ENCODE data around the gene ADAMTS5.

Gene ADAMTS5

DNA sequence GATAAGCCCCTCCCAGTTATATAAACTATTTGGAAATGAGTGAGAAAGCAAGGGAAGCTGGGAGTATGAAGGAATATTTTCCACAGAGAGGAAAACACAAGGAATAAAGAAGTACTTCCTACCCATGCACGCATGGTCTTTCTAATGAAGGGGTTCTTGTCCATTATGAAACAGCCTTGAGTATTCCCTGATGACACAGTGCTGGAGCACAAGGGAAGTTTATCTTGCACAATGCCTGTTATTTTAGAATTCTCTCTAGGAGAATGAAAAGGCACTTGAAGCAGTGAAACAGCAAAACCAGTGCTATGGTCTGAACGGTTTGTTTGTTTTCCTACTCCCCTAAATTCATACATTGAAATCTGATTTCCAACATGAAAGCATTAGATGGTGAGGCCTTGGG, 83.1 kb downstream of the ADAMTS5 start:
- DNase-seq = no peak

DNA sequence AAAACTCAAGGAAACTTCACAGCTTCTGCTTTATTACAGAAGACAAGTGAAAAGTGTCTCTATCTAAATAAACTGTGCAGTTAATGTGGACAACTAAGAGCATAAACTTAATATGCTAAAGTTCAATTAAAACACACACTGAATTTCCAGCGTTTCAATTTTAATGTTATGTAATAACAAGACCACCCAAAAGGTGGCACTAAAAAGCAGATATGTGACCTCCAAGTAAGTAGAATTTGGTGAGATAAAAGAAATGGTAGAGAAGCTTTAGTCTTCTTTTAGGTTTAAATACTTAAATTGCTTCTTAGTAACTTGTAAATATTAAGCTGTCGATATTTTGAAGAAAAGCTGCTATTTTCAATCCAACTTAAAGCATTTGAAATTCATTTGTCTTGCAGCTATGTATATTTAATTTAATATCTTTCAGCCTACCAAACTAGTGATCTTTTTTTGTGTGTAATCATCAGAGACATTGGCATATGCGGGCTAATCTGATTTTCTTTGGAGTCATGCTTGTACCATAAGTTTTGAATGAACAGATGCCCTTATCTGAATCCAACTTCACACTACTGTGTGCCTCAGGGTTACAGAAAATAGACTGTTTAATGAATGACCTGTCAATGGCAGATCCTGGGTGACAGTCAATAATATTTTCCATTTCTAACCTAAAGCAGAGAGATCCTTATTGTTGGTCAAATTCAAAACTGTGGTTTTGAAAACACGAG, 85.2 kb downstream of the ADAMTS5 start:
- DNase-seq = no peak

DNA sequence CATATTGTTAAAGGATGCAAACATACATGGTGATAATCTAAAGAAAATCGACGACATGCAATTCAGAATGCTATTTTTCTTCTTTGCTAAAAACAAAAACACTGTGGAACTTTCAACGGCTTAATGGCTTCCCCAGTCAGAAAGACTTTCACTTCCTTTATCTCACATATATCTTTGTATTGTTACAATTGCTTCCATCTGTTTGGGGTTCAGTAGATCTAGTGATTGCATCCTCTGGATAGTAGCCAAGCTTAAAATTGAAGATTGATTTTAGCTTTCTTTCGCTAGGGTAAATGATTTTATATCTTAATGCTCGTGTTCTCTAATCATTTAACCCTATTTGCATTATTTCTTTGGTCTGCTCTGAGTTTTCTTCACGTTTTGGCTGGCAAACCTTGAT, 89.9 kb downstream of the ADAMTS5 start:
- DNase-seq = no peak

DNA sequence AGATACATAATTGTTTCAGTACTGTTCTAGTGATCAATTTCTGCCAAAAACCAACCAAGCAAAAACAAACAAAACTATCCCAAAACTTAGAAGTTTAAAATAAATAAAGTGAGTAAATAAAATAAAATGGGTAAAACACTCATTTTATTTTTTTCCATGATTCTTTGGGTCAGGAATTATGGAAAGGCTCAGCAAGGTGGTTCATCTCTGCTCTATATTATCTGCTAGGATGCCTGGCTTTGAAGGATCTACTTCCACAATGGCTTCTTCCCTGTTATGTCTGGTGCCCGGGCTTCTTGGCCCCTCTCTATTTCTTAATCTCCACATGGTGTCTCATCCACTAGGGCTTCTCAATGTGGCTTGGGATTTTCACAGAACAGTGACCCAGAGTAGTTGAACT, 92.5 kb downstream of the ADAMTS5 start:
- no peak for DNase-seq

All from activated CD4-positive, alpha-beta T cell treated with anti-CD3 and anti-CD28 coated beads, Interleukin-2, amount 50 U/mL, for 48 hours (primary cell).